Activated CD4-positive, alpha-beta T cell treated with anti-CD3 and anti-CD28 coated beads, Interleukin-2, amount 10 ng/mL, durations not matched to agents 7 days and 5 days (primary cell): ENCODE measurements around the gene SNTB2. TPM values are rescaled to one million over a fixed set of nuclear protein-coding genes. Genes with fewer than 3 reads are reported as not detected.
A peak's percentile ranks its signal among the peaks of the same experiment; 100 is the strongest.
"Not testable (repeated sequence)": the region's sequence is repeated elsewhere in the genome, so short reads cannot be mapped to it uniquely, and the experiment has no call there.

Source experiments
- CTCF ChIA-PET: fragments of 350-600 bp; sonication (Branson Sonifier 250); formaldehyde crosslinking; loops from one replicate; lab custom pipeline; 2021; ENCODE audit warnings: antibody characterized with exemption; lab: Charles Lee
- POLR2A ChIA-PET: fragments of 350-600 bp; sonication (Branson Sonifier 250); formaldehyde crosslinking; loops from one replicate; lab custom pipeline; 2021; ENCODE audit warnings: antibody characterized with exemption; lab: Charles Lee
- DNase-seq: peaks from one replicate; pipeline ENCODE4 v3.0.0-alpha.2; 2020
- H3K27ac Mint-ChIP-seq: one replicate; pipeline ENCODE4 v1.8.0; 2021; ENCODE audit warnings: mild to moderate bottlenecking, moderate library complexity, mixed read lengths
- H3K27me3 Mint-ChIP-seq: one replicate; pipeline ENCODE4 v1.8.0; 2021; ENCODE audit warnings: mixed read lengths
- H3K36me3 Mint-ChIP-seq: one replicate; pipeline ENCODE4 v1.8.0; 2021; ENCODE audit warnings: low read depth, mixed read lengths
- H3K4me1 Mint-ChIP-seq: one replicate; pipeline ENCODE4 v1.8.0; 2021; ENCODE audit warnings: mixed read lengths
- H3K4me3 Mint-ChIP-seq: one replicate; pipeline ENCODE4 v1.8.0; 2021; ENCODE audit warnings: mild to moderate bottlenecking, moderate library complexity, mixed read lengths
- H3K9me3 Mint-ChIP-seq: one replicate; pipeline ENCODE4 v1.8.0; 2021; ENCODE audit warnings: mixed read lengths
- total RNA-seq, 2 experiments: library from RNA; stranded (reverse); gene quantifications; one replicate each; pipeline ENCODE4 v1.2.3, GENCODE V29; 2021

SNTB2 gene
- total RNA-seq, 2 experiments from 2014 or later = 20.2 to 25.3 TPM

DNA sequence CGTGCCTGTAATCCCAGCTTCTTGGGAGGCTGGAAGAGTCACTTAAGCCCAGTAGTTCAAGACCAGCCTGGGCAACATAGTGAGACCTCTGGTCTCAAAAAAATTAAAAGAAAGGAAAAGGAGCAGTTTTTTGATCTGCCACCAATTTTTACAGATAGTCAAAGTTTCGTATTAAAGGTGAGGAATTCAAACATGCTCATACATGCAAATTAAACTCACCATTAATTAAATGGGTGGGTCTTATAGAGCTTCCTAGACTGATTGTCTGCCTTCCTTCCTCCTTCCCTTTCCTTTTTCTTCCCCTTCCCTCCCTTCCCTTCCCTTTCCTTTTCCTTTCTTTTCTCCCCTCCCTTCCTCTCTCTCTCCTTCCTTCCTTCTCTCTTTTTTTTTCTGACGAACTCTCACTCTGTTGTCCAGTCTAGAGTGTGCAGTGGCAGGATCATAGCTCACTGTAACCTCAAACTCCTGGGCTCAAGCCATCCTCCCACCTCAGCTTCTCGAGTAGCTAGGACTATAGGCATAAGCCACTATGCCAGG, 87.8 kb downstream of the SNTB2 start:
- Mint-ChIP-seq H3K9me3 (no peaks in the 10 kb centered on the region), H3K4me3 (no peak overlapping the region), H3K27me3 (no peaks in the 10 kb centered on the region), H3K36me3 (peaks cover 9% of the 10 kb centered on the region), H3K4me1 (peaks cover 3% of the 10 kb centered on the region), H3K27ac (no peak overlapping the region)
- ChIA-PET CTCF (interaction anchor here (0.6 to 1.1 kb wide), 5 partner anchors 11 to 741 kb away, joined by 3 to 5 read pairs (median 3); no protein-coding TSS in a partner anchor), POLR2A (interaction anchor here (0.6 kb wide), 1 partner anchor 88 kb away, joined by 5 read pairs; the partner anchor contains the start of gene SNTB2)
- no peak for DNase-seq

DNA sequence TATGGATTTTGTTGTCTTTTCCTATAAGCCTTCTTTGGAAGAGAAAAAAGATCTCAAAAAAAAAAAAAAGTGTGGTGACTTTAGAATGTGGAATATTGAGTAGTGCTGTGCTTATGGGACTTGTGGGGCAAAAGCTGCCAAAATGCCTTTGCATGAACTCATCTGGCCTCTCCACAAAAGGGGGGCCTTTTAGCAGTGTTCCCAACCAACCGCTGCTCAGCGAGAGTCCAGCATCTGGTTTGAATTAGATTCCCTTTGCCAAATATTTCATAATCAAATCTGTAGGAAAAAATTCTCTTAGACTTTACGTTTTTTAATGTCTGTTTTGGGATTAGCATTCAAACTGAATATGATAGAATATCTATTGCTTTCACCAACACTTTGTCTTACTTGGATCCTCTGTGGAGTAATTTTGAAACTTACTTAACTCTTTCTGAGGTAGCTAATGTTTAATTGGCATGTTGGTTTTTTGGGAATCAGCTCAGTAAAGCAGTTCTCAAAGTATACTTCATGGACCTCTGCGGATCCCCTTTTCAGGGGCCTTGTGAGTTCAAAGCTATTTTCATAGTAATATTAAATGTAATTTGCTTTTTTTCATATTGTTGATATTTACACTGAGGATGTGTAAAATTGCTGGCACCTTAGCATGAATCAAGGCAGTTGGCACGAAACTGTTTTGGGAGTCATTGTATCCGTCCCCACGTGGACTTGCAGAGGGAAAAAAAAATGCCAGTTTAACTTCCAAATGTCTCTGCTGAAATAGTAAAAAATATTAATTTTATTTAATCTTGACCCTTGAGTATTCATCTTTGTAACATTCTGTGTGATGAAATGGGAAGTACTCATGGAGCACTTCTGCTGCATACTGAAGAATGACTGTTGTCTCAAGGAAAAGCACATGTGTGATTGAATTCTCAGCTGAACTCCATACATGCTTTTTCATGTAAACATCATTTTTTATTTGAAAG, 89.5 kb downstream of the SNTB2 start:
- Mint-ChIP-seq H3K27me3 (no peaks in the 10 kb centered on the region), H3K36me3 (no peaks in the 10 kb centered on the region), H3K9me3 (no peaks in the 10 kb centered on the region), H3K27ac (no peak overlapping the region), H3K4me3 (no peak overlapping the region), H3K4me1 (no peaks in the 10 kb centered on the region)
- CTCF ChIA-PET = interaction anchor here (0.9 kb wide), 1 partner anchor 10 kb away, joined by 3 read pairs; no protein-coding TSS in a partner anchor
- no peak for DNase-seq
- POLR2A ChIA-PET = no interaction called here

DNA sequence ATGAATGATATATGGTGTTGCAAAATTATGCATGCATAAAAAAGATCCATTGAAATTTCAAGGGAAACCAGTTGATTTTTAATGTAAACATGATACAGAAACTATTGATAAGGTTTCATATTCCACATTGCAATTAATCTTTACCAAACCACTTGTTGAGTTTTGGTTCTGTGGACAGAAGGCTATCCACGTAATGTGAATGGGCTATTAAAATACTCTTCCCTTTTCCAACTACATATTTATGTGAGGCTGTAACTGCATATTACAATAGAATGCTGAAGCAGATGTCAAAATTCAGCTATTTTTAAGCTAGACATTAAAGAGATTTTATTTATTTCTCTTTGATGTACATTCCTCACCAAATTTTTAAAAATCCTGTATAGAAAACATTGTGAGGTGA, 90.4 kb downstream of the SNTB2 start:
- Mint-ChIP-seq H3K27me3 (no peaks in the 10 kb centered on the region), H3K9me3 (no peaks in the 10 kb centered on the region), H3K36me3 (no peaks in the 10 kb centered on the region), H3K4me1 (no peaks in the 10 kb centered on the region), H3K4me3 (no peak overlapping the region), H3K27ac (no peak overlapping the region)
- POLR2A ChIA-PET = no interaction called here
- no peak for DNase-seq
- CTCF ChIA-PET = no interaction called here

DNA sequence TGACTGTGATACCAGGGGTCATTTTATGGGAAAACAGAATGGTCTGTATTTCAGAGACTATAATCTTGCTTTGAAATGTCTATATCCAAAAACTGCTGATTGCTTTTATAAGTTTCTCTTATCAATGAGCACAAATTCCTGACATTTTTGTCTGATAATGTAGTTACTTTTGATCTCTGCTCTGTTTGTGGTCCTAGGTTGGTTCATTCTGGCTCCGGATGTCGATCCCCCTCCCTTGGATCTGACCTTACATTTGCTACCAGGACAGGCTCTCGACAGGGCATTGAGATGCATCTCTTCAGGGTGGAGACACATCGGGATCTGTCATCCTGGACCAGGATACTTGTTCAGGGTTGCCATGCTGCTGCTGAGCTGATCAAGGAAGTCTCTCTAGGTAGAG, 96.9 kb downstream of the SNTB2 start:
- H3K27ac Mint-ChIP-seq = no peak overlapping the region
- POLR2A ChIA-PET = no interaction called here
- CTCF ChIA-PET = interaction anchor here (0.5 to 3.7 kb wide), 2 partner anchors 133 to 303 kb away, joined by 3 to 18 read pairs; no protein-coding TSS in a partner anchor

DNA sequence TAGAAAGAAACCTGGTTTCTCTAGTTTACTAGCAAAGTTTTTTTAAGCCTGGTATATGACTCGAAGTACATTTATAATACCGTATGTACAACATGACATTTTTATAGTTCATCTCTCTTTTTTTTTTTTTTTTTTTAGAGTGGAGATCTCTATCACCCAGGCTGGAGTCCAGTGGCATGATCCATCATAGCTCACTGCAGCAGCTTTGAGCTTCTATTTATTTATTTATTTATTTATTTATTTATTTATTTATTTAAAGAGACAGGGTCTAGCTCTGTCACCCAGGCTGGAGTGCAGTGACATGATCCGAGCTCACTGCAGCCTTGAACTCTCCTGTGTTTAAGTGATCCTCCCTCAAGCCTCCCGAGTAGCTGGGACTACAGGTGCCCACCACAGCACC, 98.3 kb downstream of the SNTB2 start:
- no peak overlapping the region for H3K4me3 Mint-ChIP-seq
- H3K4me1 Mint-ChIP-seq = peaks cover 2% of the 10 kb centered on the region
- ChIA-PET POLR2A (interaction anchor here (0.7 kb wide), 1 partner anchor 66 kb away, joined by 4 read pairs; no protein-coding TSS in a partner anchor), CTCF (interaction anchor here (1.0 to 3.7 kb wide), 5 partner anchors 11 to 383 kb away, joined by 3 to 18 read pairs (median 5); no protein-coding TSS in a partner anchor)
- no peak overlapping the region for H3K27ac Mint-ChIP-seq
- DNase-seq = no peak
- H3K27me3 Mint-ChIP-seq = no peaks in the 10 kb centered on the region
- H3K36me3 Mint-ChIP-seq = no peaks in the 10 kb centered on the region
- no peaks in the 10 kb centered on the region for H3K9me3 Mint-ChIP-seq

More for the DNA sequence above, 96.9 kb downstream of the SNTB2 start:
- no peak overlapping the region for H3K4me3 Mint-ChIP-seq
- no peaks in the 10 kb centered on the region for H3K36me3 Mint-ChIP-seq
- H3K4me1 Mint-ChIP-seq = peaks cover 2% of the 10 kb centered on the region
- H3K27me3 Mint-ChIP-seq = no peaks in the 10 kb centered on the region
- DNase-seq = no peak
- no peaks in the 10 kb centered on the region for H3K9me3 Mint-ChIP-seq

DNA sequence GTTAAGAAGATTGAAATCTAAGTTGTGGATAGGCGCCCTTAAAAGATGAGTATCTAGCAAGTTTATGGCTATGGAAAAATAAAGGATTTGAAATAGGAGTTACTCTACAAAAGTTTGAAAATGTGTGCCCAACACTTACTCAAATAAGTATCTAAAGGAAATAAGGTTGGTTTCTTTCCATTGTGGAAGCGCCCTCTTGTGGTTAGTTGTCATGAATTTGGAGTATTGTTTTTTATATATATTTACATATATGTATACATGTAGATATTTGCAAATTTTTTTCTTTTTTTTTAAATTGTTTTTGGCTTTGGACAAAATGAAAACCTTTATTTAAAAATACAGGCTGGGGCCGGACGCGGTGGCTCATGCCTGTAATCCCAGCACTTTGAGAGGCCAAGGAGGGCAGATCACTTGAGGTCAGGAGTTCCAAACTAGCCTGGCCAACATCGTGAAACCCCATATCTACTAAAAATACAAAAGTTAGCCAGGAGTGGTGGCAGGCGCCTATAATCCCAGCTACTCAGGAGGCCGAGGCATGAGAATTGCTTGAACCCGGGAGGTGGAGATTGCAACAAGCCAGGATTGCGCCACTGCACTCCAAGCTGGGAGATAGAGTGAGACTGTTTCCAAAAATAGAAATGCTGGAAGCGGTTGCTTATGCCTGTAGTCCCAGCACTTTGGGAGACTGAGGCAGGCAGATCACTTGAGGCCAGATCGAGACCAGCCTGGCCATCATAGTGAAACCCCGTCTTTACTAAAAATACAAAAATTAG, 100.2 kb downstream of the SNTB2 start:
- ChIA-PET CTCF (interaction anchor here (1.1 to 1.5 kb wide), 2 partner anchors 16 to 46 kb away, joined by 3 read pairs; no protein-coding TSS in a partner anchor), POLR2A (no interaction called here)
- H3K4me1 Mint-ChIP-seq = peaks cover 2% of the 10 kb centered on the region
- peak; percentile 76 for DNase-seq
- H3K27me3 Mint-ChIP-seq = no peaks in the 10 kb centered on the region
- no peak overlapping the region for H3K27ac Mint-ChIP-seq
- H3K36me3 Mint-ChIP-seq = no peaks in the 10 kb centered on the region
- no peaks in the 10 kb centered on the region for H3K9me3 Mint-ChIP-seq
- H3K4me3 Mint-ChIP-seq = no peak overlapping the region

DNA sequence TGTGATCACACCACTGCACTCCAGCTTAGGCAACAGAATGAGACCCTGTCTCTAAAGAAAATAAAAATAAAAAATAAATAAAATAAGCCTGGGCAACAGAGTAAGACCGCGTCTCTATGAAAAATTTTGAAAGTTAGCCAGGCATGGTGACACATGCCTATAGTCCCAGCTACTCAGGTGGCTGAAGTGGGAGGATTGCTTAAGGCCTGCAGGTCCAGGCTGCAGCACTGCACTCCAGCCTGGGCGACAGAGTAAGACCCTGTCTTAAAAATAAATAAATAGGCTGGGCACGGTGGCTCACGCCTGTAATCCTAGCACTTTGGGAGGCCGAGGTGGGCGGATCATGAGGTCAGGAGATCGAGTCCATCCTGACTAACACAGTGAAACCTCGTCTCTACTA, 104.7 kb downstream of the SNTB2 start:
- CTCF ChIA-PET, H3K9me3 Mint-ChIP-seq, POLR2A ChIA-PET: not testable (repeated sequence)

DNA sequence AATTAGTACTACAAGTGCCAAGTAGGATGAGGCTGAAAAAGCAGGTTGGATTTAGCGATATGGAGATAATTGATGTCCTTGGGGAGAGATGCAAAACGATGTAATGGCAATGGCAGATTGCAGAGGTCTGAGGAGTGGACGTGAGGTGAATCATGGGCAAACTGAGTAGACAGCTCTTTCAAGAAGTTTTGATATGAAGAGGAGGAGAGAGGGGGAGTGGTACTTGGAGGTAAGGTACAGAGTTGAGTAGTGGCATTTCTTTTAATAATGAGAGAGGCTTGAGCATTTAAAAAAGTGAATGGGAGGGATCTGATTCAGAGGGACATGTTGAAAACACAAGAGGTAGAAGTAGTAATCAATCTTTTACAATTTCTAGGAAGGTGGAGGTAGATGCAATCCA, 106.4 kb downstream of the SNTB2 start:
- H3K4me3 Mint-ChIP-seq = no peak overlapping the region
- DNase-seq = no peak
- H3K4me1 Mint-ChIP-seq = no peaks in the 10 kb centered on the region
- no peak overlapping the region for H3K27ac Mint-ChIP-seq
- H3K9me3 Mint-ChIP-seq = no peaks in the 10 kb centered on the region
- POLR2A ChIA-PET = no interaction called here
- H3K36me3 Mint-ChIP-seq = peaks cover 2% of the 10 kb centered on the region
- no peaks in the 10 kb centered on the region for H3K27me3 Mint-ChIP-seq
- CTCF ChIA-PET = no interaction called here

More for the DNA sequence above, 104.7 kb downstream of the SNTB2 start:
- H3K36me3 Mint-ChIP-seq, H3K27me3 Mint-ChIP-seq, DNase-seq, H3K27ac Mint-ChIP-seq, H3K4me3 Mint-ChIP-seq, H3K4me1 Mint-ChIP-seq: not testable (repeated sequence)

DNA sequence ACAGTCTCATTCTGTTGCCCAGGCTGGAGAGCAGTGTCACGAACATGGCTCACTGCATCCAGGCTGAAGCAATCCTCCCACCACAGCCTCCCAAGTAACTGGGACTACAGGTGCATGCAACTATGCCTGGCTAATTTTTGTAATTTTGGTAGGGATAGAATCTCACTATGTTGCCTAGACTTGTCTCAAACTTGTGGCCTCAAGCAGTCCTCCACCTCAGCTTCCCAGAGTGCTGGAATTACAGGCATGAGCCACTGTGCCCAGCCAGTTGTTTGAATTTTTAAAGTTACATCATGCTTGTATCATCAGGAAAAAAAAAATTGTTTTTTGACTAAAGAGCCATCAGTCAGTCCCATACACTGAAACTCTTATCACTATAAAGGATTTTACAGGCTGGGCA, 107.1 kb downstream of the SNTB2 start:
- Mint-ChIP-seq H3K9me3 (no peaks in the 10 kb centered on the region), H3K27ac (no peak overlapping the region), H3K4me1 (no peaks in the 10 kb centered on the region), H3K36me3 (peaks cover 2% of the 10 kb centered on the region), H3K27me3 (no peaks in the 10 kb centered on the region), H3K4me3 (no peak overlapping the region)
- ChIA-PET POLR2A (no interaction called here), CTCF (no interaction called here)
- no peak for DNase-seq

DNA sequence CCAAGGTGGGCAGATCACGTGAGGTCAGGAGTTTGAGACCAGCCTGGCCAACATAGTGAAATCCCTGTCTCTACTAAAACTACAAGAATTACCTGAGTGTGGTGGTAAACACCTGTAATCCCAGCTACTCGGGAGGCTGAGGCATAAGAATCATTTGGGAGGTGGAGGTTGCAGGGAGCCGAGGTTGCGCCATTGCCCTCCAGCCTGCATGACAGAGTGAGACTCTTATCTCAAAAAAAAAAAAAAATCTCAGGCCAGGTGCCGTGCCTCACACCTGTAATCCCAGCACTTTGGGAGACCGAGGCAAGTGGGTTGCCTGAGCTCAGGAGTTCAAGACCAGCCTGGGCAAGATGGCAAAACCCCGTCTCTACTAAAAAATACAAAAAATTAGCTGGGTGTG, 109.8 kb downstream of the SNTB2 start:
- not testable (repeated sequence) for DNase-seq, H3K4me1 Mint-ChIP-seq, H3K4me3 Mint-ChIP-seq, H3K9me3 Mint-ChIP-seq, H3K27ac Mint-ChIP-seq, H3K27me3 Mint-ChIP-seq
- ChIA-PET POLR2A (interaction anchor here (0.6 kb wide), 1 partner anchor 458 kb away, joined by 3 read pairs; no protein-coding TSS in a partner anchor), CTCF (interaction anchor here (0.7 to 1.4 kb wide), 5 partner anchors 14 to 1114 kb away, joined by 3 to 5 read pairs (median 3); no protein-coding TSS in a partner anchor)
- H3K36me3 Mint-ChIP-seq = peaks cover 11% of the 10 kb centered on the region

DNA sequence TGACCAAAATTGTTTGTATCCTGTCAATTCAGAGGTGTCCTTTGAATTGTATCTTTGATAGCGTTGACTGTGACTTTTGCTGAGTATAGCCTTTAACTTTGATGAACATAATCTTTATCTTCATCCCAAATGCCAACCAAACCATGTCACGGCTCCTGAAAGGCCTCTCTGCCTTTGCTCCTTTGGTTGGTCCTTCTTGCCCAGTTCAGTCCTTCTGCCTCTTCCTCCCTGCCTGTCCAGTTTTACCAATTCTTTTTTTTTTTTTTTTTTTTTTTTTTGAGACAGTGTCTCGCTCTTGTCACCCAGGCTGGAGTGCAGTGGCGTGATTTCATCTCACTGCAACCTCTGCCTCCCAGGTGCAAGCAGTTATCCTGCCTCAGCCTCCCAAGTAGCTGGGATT, 111.3 kb downstream of the SNTB2 start:
- no peak overlapping the region for H3K4me3 Mint-ChIP-seq
- H3K4me1 Mint-ChIP-seq = no peaks in the 10 kb centered on the region
- peaks cover 11% of the 10 kb centered on the region for H3K36me3 Mint-ChIP-seq
- H3K27ac Mint-ChIP-seq = no peak overlapping the region
- ChIA-PET CTCF (interaction anchor here (1.0 to 1.4 kb wide), 2 partner anchors 12 to 131 kb away, joined by 3 to 5 read pairs; no protein-coding TSS in a partner anchor), POLR2A (no interaction called here)
- DNase-seq = no peak
- H3K27me3 Mint-ChIP-seq = no peaks in the 10 kb centered on the region
- no peaks in the 10 kb centered on the region for H3K9me3 Mint-ChIP-seq

DNA sequence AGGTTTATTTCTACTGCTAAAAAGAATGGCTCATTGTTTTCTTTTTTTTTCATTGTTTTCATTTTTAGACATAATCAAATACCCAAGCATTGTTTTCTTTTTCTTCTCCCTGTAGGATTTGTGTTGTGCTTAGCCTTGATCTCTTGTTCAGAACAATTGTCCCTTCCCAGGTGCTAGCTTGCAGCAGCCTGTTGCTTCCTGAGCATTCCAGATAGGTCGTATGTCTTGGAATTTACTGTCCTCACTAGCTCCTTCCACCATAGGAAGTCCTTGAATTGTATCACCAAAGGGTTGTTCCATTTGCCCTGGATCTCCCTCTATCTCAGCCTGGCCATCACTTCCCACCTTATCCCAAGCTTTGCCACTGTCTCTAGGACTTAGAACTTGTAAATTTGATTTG, 114.2 kb downstream of the SNTB2 start:
- H3K36me3 Mint-ChIP-seq = peaks cover 11% of the 10 kb centered on the region
- ChIA-PET POLR2A (no interaction called here), CTCF (interaction anchor here (1.0 kb wide), 1 partner anchor 27 kb away, joined by 3 read pairs; no protein-coding TSS in a partner anchor)
- H3K9me3 Mint-ChIP-seq = no peaks in the 10 kb centered on the region
- no peak overlapping the region for H3K27ac Mint-ChIP-seq
- no peaks in the 10 kb centered on the region for H3K27me3 Mint-ChIP-seq
- no peak for DNase-seq
- H3K4me3 Mint-ChIP-seq = no peak overlapping the region
- no peaks in the 10 kb centered on the region for H3K4me1 Mint-ChIP-seq
